ENCODE measurements around the gene MDM1.

MDM1 gene

GRCh38 chr12:68319988-68320623 is 12.1 kb downstream of the MDM1 start:
- peak; percentile 41 for DNase-seq

- peak; percentile 60 for DNase-seq
These were observed 15.0 kb downstream of the MDM1 start for GRCh38 chr12:68317047-68317667.

GRCh38 chr12:68310370-68310769 is 21.8 kb downstream of the MDM1 start:
- DNase-seq, result peak; percentile 3

- DNase-seq, result no peak
These were observed 25.6 kb downstream of the MDM1 start for GRCh38 chr12:68306564-68306963.

GRCh38 chr12:68305278-68305677 is 26.9 kb downstream of the MDM1 start:
- DNase-seq, result no peak

GRCh38 chr12:68304626-68305025 is 27.5 kb downstream of the MDM1 start:
- DNase-seq, result no peak

GRCh38 chr12:68303850-68304249 is 28.3 kb downstream of the MDM1 start:
- no peak for DNase-seq

- no peak for DNase-seq
These were observed 34.2 kb downstream of the MDM1 start for GRCh38 chr12:68297929-68298328.

- DNase-seq, result no peak
These were observed 37.9 kb downstream of the MDM1 start for GRCh38 chr12:68294251-68294650.

GRCh38 chr12:68293347-68293746 is 38.8 kb downstream of the MDM1 start:
- no peak for DNase-seq

GRCh38 chr12:68292151-68292943 is 39.8 kb downstream of the MDM1 start:
- DNase-seq, result no peak

- DNase-seq, result no peak
These were observed 40.6 kb downstream of the MDM1 start for GRCh38 chr12:68291396-68292036.

GRCh38 chr12:68290126-68290525 is 42.0 kb downstream of the MDM1 start:
- no peak for DNase-seq

GRCh38 chr12:68287106-68287505 is 45.1 kb downstream of the MDM1 start:
- DNase-seq, result no peak

GRCh38 chr12:68286396-68286795 is 45.8 kb downstream of the MDM1 start:
- DNase-seq, result no peak

GRCh38 chr12:68285541-68285940 is 46.6 kb downstream of the MDM1 start:
- DNase-seq, result no peak

- no peak for DNase-seq
These were observed 50.7 kb downstream of the MDM1 start for GRCh38 chr12:68281322-68282077.

- no peak for DNase-seq
These were observed 51.9 kb downstream of the MDM1 start for GRCh38 chr12:68280240-68280639.

GRCh38 chr12:68279227-68280054 is 52.7 kb downstream of the MDM1 start:
- DNase-seq, result no peak

GRCh38 chr12:68276402-68276930 is 55.7 kb downstream of the MDM1 start:
- DNase-seq, result no peak

- DNase-seq, result no peak
These were observed 59.4 kb downstream of the MDM1 start for GRCh38 chr12:68272732-68273131.

GRCh38 chr12:68271346-68271745 is 60.8 kb downstream of the MDM1 start:
- DNase-seq, result no peak

Measured in amniotic stem cell (primary cell).